Psoas muscle (tissue), 8 donors: ENCODE data around the gene ME2. TPM values are rescaled to one million over a fixed set of nuclear protein-coding genes. Genes with fewer than 3 reads are reported as not detected.

Experiments used
- ATAC-seq, 4 donors: fragments of 200-7000 bp; cut with Tn5 transposase; one replicate each; pipeline ENCODE4 v1.9.1; 2020; ENCODE audit warnings: moderate library complexity in 3 of 4, mild to moderate bottlenecking in 2 of 4
- DNase-seq, 2 donors: peaks; one replicate each; pipeline ENCODE4 v3.0.0-alpha.2; 2020
- H3K27ac ChIP-seq: fragments of 200-600 bp; one replicate; pipeline ENCODE4 v1.8.0; 2022
- H3K27me3 ChIP-seq, 3 donors: fragments of 200-600 bp in 1 of 3; one replicate each; pipeline versions ENCODE4 v1.6.1 to v1.8.0; 2013 to 2022; ENCODE audit warnings: low read length in 2 of 3, mild to moderate bottlenecking in 2 of 3, moderate library complexity in 1 of 3; ENCODE audit not compliant: insufficient read depth in 3 of 3
- H3K36me3 ChIP-seq, 2 donors: fragments of 200-600 bp in 1 of 2; one replicate each; pipeline versions ENCODE4 v1.6.1 to v1.8.0; 2013 to 2022; ENCODE audit warnings: low read depth in 1 of 2, mild to moderate bottlenecking in 1 of 2, moderate library complexity in 1 of 2; ENCODE audit not compliant: insufficient read depth in 1 of 2
- H3K4me1 ChIP-seq: fragments of 200-600 bp; one replicate; pipeline ENCODE4 v1.8.0; 2022
- H3K4me3 ChIP-seq: fragments of 200-600 bp; one replicate; pipeline ENCODE4 v1.8.0; 2022; ENCODE audit warnings: mild to moderate bottlenecking
- H3K9me3 ChIP-seq: fragments of 200-600 bp; one replicate; pipeline ENCODE4 v1.8.0; 2022
- CTCF ChIP-seq: fragments of 200-600 bp; IDR thresholded peaks from one replicate; pipeline ENCODE4 v1.8.0; 2022; ENCODE audit warnings: antibody characterized with exemption
- WGBS, 3 donors: extraction: QIAGEN DNeasy Blood & Tissue Kit; methylation state at CpG; one replicate each; pipeline versions ENCODE4 v1.1.6 to v1.1.7; 2013; 5-methylcytosine and 5-hydroxymethylcytosine counted together
- intact Hi-C, 2 donors: fragments of 100-400 bp; cut with DNase I; formaldehyde crosslinking; loops; one replicate each; pipeline versions ENCODE4 v1.11.0 to v1.14.2; 2022
- polyA plus RNA-seq, 3 donors: library from polyadenylated mRNA; stranded (reverse); fragments of 200-250 nt; gene quantifications; one replicate each; pipeline ENCODE4 v1.2.3, GENCODE V29; 2013
- total RNA-seq, 4 donors: library from RNA; stranded (reverse); fragmentation: NEBNext Ultra II Directional in 2 of 4; extraction: Animal tissue kit (Norgen Biotek cat#: 25700) in 2 of 4; gene quantifications; one replicate each; pipeline versions ENCODE4 v1.2.1 to v1.2.4, GENCODE V29; 2021 to 2023
- donor health status: healthy with polysubstance abuse.
- donor health status: DM: no; HTN: no; CAD: no; lungs with moderate emphysema.
- donor health status: Bipolar disorder and iron deficiency.
- donor health status: healthy.
- donor health status: DM: yes; HTN: yes; CAD: no.
- donor health status: DM: no; HTN: no; CAD: no.
- donor health status: DM: no; HTN: no; CAD: no.
- donor health status: DM: yes; HTN: yes; CAD: no.

Gene ME2
- total and polyA plus RNA-seq, 7 donors, result 19.8 to 63.8 (median 35.1) TPM

- Histone ChIP-seq H3K4me3 (no peak overlapping the region), H3K27me3 (no peaks in the 10 kb centered on the region), H3K4me1 (peaks cover 9% of the 10 kb centered on the region), H3K9me3 (no peaks in the 10 kb centered on the region), H3K36me3 (no peaks in the 10 kb centered on the region), H3K27ac (no peak overlapping the region)
- TF ChIP-seq CTCF, result no peak
- intact Hi-C loops, result no loop called here
- DNase-seq (no peak), ATAC-seq (no peak)
Measured at GRCh38 chr18:50859793-50860555, 18.9 kb upstream of the ME2 start.

- Histone ChIP-seq H3K36me3 (no peaks in the 10 kb centered on the region), H3K27me3 (no peaks in the 10 kb centered on the region), H3K4me3 (no peak overlapping the region), H3K4me1 (peaks cover 9% of the 10 kb centered on the region), H3K27ac (no peak overlapping the region), H3K9me3 (no peaks in the 10 kb centered on the region)
- DNase-seq (no peak), ATAC-seq (no peak)
- no peak for TF ChIP-seq CTCF
- WGBS, 3 donors, result 68 to 87% (median 78%) methylated on average over 1 of the region's 1 CpG
- intact Hi-C loops, result no loop called here
Measured at GRCh38 chr18:50861617-50862016, 17.3 kb upstream of the ME2 start.

GRCh38 chr18:50862401-50862800, 16.5 kb upstream of the ME2 start:
- H3K27me3 ChIP-seq, result no peaks in the 10 kb centered on the region
- 40 to 62% (median 40%) methylated on average over 2 of the region's 2 CpGs for WGBS, 3 donors
- no peak for TF ChIP-seq CTCF
- no peak for DNase-seq
- no peaks in the 10 kb centered on the region for H3K36me3 ChIP-seq
- no peak overlapping the region for H3K4me3 ChIP-seq
- peaks cover 9% of the 10 kb centered on the region for H3K4me1 ChIP-seq
- H3K9me3 ChIP-seq, result no peaks in the 10 kb centered on the region
- intact Hi-C loops, result no loop called here
- ATAC-seq, result peak in 1 of 4 donors; percentile 19
- H3K27ac ChIP-seq, result no peak overlapping the region

GRCh38 chr18:50863840-50864375, 15.0 kb upstream of the ME2 start:
- Histone ChIP-seq H3K27me3 (no peaks in the 10 kb centered on the region), H3K27ac (no peak overlapping the region), H3K4me3 (no peak overlapping the region), H3K4me1 (peaks cover 9% of the 10 kb centered on the region), H3K36me3 (no peaks in the 10 kb centered on the region), H3K9me3 (no peaks in the 10 kb centered on the region)
- intact Hi-C loops, result no loop called here
- DNase-seq (no peak), ATAC-seq (no peak)
- 35 to 40% (median 38%) methylated on average over 4 of the region's 4 CpGs for WGBS, 3 donors
- no peak for TF ChIP-seq CTCF

GRCh38 chr18:50866765-50867164, 12.2 kb upstream of the ME2 start:
- Histone ChIP-seq H3K4me3 (no peak overlapping the region), H3K27ac (no peak overlapping the region)

More at GRCh38 chr18:50866765-50867164, 12.2 kb upstream of the ME2 start:
- ATAC-seq, result peak in 3 of 4 donors; percentile 65 to 80 (median 70)
- Histone ChIP-seq H3K27me3 (no peaks in the 10 kb centered on the region), H3K4me1 (peaks cover 9% of the 10 kb centered on the region), H3K36me3 (no peaks in the 10 kb centered on the region), H3K9me3 (no peaks in the 10 kb centered on the region)
- no peak for TF ChIP-seq CTCF
- intact Hi-C loops, result loop anchor here in 1 of 2 donors (2.0 kb wide), 1 partner anchor 46 kb away; the partner anchor contains the start of gene MRO
- no peak for DNase-seq
